ENCODE data around the gene CCDC91. TPM values are rescaled to one million over a fixed set of nuclear protein-coding genes. Genes with fewer than 3 reads are reported as not detected.

The CCDC91 gene
- total and polyA plus RNA-seq, 2 of the 4 experiments (the other 2 are of a cell fraction), result 8.6 to 14.7 TPM

GRCh38 chr12:28535216-28535615 lies 345.0 kb downstream of the CCDC91 start:
- Histone ChIP-seq H4K5ac (ENCODE audit: low read depth, low read length) (no peak overlapping the region), H4K8ac (ENCODE audit: low read depth in 2 of 2, low read length in 2 of 2) (peak overlapping the region in 1 of 2 experiments; percentile 61; a peak in 1 of 4 replicates), H3K4me3 (ENCODE audit: insufficient read depth, low read depth, low read length) (no peak overlapping the region), H3K23ac (ENCODE audit: low read depth, low read length) (no peak overlapping the region), H3K18ac (ENCODE audit: low read depth, low read length) (no peak overlapping the region), H3K36me3 (ENCODE audit: control insufficient read depth, insufficient read depth, low read length) (no peaks in the 10 kb centered on the region), H3K79me1 (ENCODE audit: low read depth in 1 of 2, low read length in 2 of 2) (0 out of 4 replicates have a peak, but pooled peaks cover 0 to 3% of the 10 kb centered on the region in 2 experiments), H3K56ac (ENCODE audit: extremely low read depth, insufficient read depth, low read length) (no peak overlapping the region), H2BK20ac (ENCODE audit: low read depth, low read length) (no peak overlapping the region), H3K9ac (ENCODE audit: low read depth, low read length) (no peak overlapping the region), H3K9me1 (ENCODE audit: insufficient read depth, low read length) (no peaks in the 10 kb centered on the region), H2AFZ (replicated peaks; ENCODE audit: low read length, poor library complexity) (no peak overlapping the region), H2BK5ac (ENCODE audit: low read depth, low read length, poor library complexity, severe bottlenecking) (peak overlapping the region; percentile 93), H3K9me3 (ENCODE audit: control insufficient read depth, insufficient read depth, low read length) (no peaks in the 10 kb centered on the region), H4K91ac (ENCODE audit: insufficient read depth, low read depth, low read length) (no peak overlapping the region), H3K27me3 (ENCODE audit: control insufficient read depth, insufficient read depth, low read length) (no peaks in the 10 kb centered on the region), H2AK5ac (ENCODE audit: low read depth, low read length) (no peak overlapping the region), H2AK9ac (replicated peaks; ENCODE audit: low read depth, low read length, poor library complexity) (no peak overlapping the region), H2BK120ac (ENCODE audit: low read depth, low read length) (no peak overlapping the region), H3K4me2 (ENCODE audit: low read depth, low read length) (0 out of 2 replicates have a peak overlapping the region, but pooled peaks have one; percentile 9), H3K27ac (ENCODE audit: insufficient read depth, low read length) (peak overlapping the region; percentile 95; the same call in 1 of the 2 replicates), H4K20me1 (ENCODE audit: insufficient read depth, low read length) (no peaks in the 10 kb centered on the region), H2BK15ac (ENCODE audit: low read depth, low read length) (no peak overlapping the region), H3K14ac (replicated peaks; ENCODE audit: low read depth, low read length) (no peak overlapping the region), H3K4ac (ENCODE audit: low read depth, low read length) (no peak overlapping the region), H3K4me1 (ENCODE audit: control insufficient read depth, insufficient read depth, low read length) (peaks cover 7% of the 10 kb centered on the region)
- CTCF ChIA-PET, result interaction anchor here (0.6 kb wide), 1 partner anchor 132 kb away, joined by 5 read pairs; no protein-coding TSS in a partner anchor
- dilution Hi-C loops (cut with HindIII; ENCODE audit: low sequenced_read_pairs, unreplicated experiment), result no loop called here
- intact Hi-C loops (cut with micrococcal nuclease), result no loop called here
- POLR2A ChIA-PET (ENCODE audit: unreplicated experiment), result no interaction called here
- ATAC-seq (ENCODE audit: low read depth) (peak; percentile 90), DNase-seq (peak; percentile 77)
- TF ChIP-seq CEBPB (IDR thresholded peaks at IDR 0.05; ENCODE audit: low read depth, low read length), result peak; percentile 50; the same call in 1 of the 2 replicates
- no peak for TF ChIP-seq MAFK (IDR thresholded peaks at IDR 0.05; ENCODE audit: low read depth, low read length)
- TF ChIP-seq FOS (IDR thresholded peaks at IDR 0.05; ENCODE audit: low read depth, low read length), result peak; percentile 20; the same call in 1 of the 2 replicates
- no TSS peak for BruUV-seq (replicated peaks)
- in situ Hi-C loops (cut with MboI; ENCODE audit: low sequenced_read_pairs), result no loop called here
- WGBS, 2 experiments (ENCODE audit: extremely low coverage in 2 of 2, insufficient read length in 1 of 2), result no CpG with 5 or more reads among the region's 2 CpGs

All from IMR-90 (cell line).